Endothelial cell of umbilical vein (primary cell): ENCODE measurements around the gene NEU2. TPM values are rescaled to one million over a fixed set of nuclear protein-coding genes. Genes with fewer than 3 reads are reported as not detected.

Experiments
- BruUV-seq: library from RNA; stranded (reverse); fragments of 400-500 nt; replicated peaks from 2 replicates; lab custom pipeline; 2021; lab: Mats Ljungman, UMichigan
- CTCF ChIA-PET: fragments of 300-600, 350-600 bp; sonication (Branson Sonifier 250); formaldehyde crosslinking; loops from one replicate; lab custom pipeline; 2021; ENCODE audit warnings: antibody characterized with exemption, inconsistent platforms; lab: Charles Lee
- POLR2A ChIA-PET: fragments of 300-600, 350-600 bp; sonication (Branson Sonifier 250); formaldehyde crosslinking; loops from one replicate; lab custom pipeline; 2021; ENCODE audit warnings: antibody characterized with exemption, inconsistent platforms; lab: Charles Lee
- DNase-seq: peaks from one replicate; pipeline ENCODE4 v3.0.0-alpha.2; 2011; ENCODE audit warnings: low read depth, low spot score
- FAIRE-seq: peaks from 2 replicates; lab custom pipeline; 2011; peaks lifted over from hg19 to GRCh38; lab: Jason Lieb, UNC
- H2AFZ ChIP-seq: 2 replicates; pipeline ENCODE4 v1.6.0; 2012; ENCODE audit warnings: low read depth, low read length, control low read depth, inconsistent platforms
- H3K27ac ChIP-seq: 2 replicates; pipeline ENCODE4 v1.5.1; 2011; ENCODE audit warnings: low read depth, mild to moderate bottlenecking, control low read depth, low read length, moderate library complexity; ENCODE audit not compliant: insufficient read depth
- H3K27me3 ChIP-seq, 2 experiments: 2 replicates each; pipeline versions ENCODE4 v1.6.0 to v1.6.1; 2011; ENCODE audit warnings: low read length in 2 of 2, mixed read lengths in 1 of 2; ENCODE audit not compliant: control insufficient read depth in 2 of 2, insufficient read depth in 2 of 2
- H3K36me3 ChIP-seq, 2 experiments: 2 replicates in 1 of 2; 3 replicates in 1 of 2; pipeline ENCODE4 v1.5.1; 2011; ENCODE audit warnings: low read length in 2 of 2, mild to moderate bottlenecking in 1 of 2, moderate library complexity in 1 of 2; ENCODE audit not compliant: control insufficient read depth in 2 of 2, insufficient read depth in 2 of 2; ENCODE audit errors: extremely low read depth in 1 of 2
- H3K4me1 ChIP-seq: 3 replicates; pipeline ENCODE4 v1.5.1; 2011; ENCODE audit warnings: mild to moderate bottlenecking, low read length; ENCODE audit not compliant: control insufficient read depth, insufficient read depth; ENCODE audit errors: extremely low read depth
- H3K4me2 ChIP-seq: 2 replicates; pipeline ENCODE4 v1.6.1; 2011; ENCODE audit warnings: low read length, control low read depth, mixed read lengths; ENCODE audit not compliant: insufficient read depth
- H3K4me3 ChIP-seq, 3 experiments: fragments of 200-600 bp in 1 of 3; sonication (generic), shearing (Covaris generic) in 1 of 3; replicated peaks in 1 of 3; 2 replicates each; pipeline ENCODE4 v1.5.1; 2011 to 2016; ENCODE audit warnings: control low read depth in 3 of 3, low read length in 3 of 3, mild to moderate bottlenecking in 2 of 3, inconsistent platforms in 1 of 3, low read depth in 1 of 3, moderate library complexity in 1 of 3; ENCODE audit not compliant: insufficient read depth in 1 of 3
- H3K79me2 ChIP-seq: 2 replicates; pipeline ENCODE4 v1.6.0; 2012; ENCODE audit warnings: low read length, inconsistent platforms; ENCODE audit not compliant: control insufficient read depth, insufficient read depth
- H3K9ac ChIP-seq: replicated peaks from 2 replicates; pipeline ENCODE3; 2011; ENCODE audit warnings: low read length, control low read depth; ENCODE audit not compliant: insufficient read depth; ENCODE audit errors: extremely low read depth
- H3K9me1 ChIP-seq: replicated peaks from 3 replicates; pipeline ENCODE4 v1.6.0; 2011; ENCODE audit warnings: mild to moderate bottlenecking, low read length; ENCODE audit not compliant: control insufficient read depth, insufficient read depth; ENCODE audit errors: extremely low read depth
- H3K9me3 ChIP-seq: replicated peaks from 2 replicates; pipeline ENCODE4 v1.5.1; 2012; ENCODE audit warnings: low read length, inconsistent platforms; ENCODE audit not compliant: control insufficient read depth, insufficient read depth
- H4K20me1 ChIP-seq: replicated peaks from 2 replicates; pipeline ENCODE3; 2011; ENCODE audit warnings: mild to moderate bottlenecking, low read length; ENCODE audit not compliant: control insufficient read depth, insufficient read depth; ENCODE audit errors: extremely low read depth
- CTCF ChIP-seq, 2 donors: IDR thresholded peaks; 1 replicate in 1 of 2; 2 replicates in 1 of 2; pipeline ENCODE4 v1.5.1; 2011; ENCODE audit warnings: low read length in 2 of 2, mild to moderate bottlenecking in 2 of 2, moderate library complexity in 2 of 2, control low read depth in 1 of 2, inconsistent platforms in 1 of 2, low read depth in 1 of 2; ENCODE audit not compliant: insufficient read depth in 1 of 2; ENCODE audit errors: extremely low read depth in 1 of 2
- EZH2 ChIP-seq: IDR thresholded peaks from 2 replicates; pipeline ENCODE4 v1.6.1; 2012; ENCODE audit warnings: borderline replicate concordance, low read depth, mild to moderate bottlenecking, moderate library complexity, low read length, inconsistent platforms; ENCODE audit not compliant: severe bottlenecking
- FOS ChIP-seq: IDR thresholded peaks from 2 replicates; pipeline ENCODE4 v1.6.1; 2011; ENCODE audit warnings: mild to moderate bottlenecking, low read length, moderate library complexity, borderline replicate concordance; ENCODE audit not compliant: insufficient read depth
- GATA2 ChIP-seq: IDR thresholded peaks from 2 replicates; pipeline ENCODE4 v1.7.0; 2011; ENCODE audit warnings: low read depth, mild to moderate bottlenecking, moderate library complexity, mixed read lengths, low read length; ENCODE audit not compliant: insufficient read length, insufficient read depth
- JUN ChIP-seq: IDR thresholded peaks from 2 replicates; pipeline ENCODE4 v1.6.1; 2011; ENCODE audit warnings: borderline replicate concordance, low read depth; ENCODE audit not compliant: insufficient read length, insufficient read depth
- MAX ChIP-seq: IDR thresholded peaks from 2 replicates; pipeline ENCODE4 v1.6.1; 2011; ENCODE audit not compliant: insufficient read depth, insufficient read length
- MYC ChIP-seq: IDR thresholded peaks from one replicate; pipeline ENCODE4 v1.6.1; 2011; ENCODE audit warnings: mild to moderate bottlenecking, low read depth, low read length
- POLR2A ChIP-seq: IDR thresholded peaks from 2 replicates; pipeline ENCODE4 v1.6.1; 2012; ENCODE audit warnings: low read depth, mild to moderate bottlenecking, control low read depth, low read length
- POLR2AphosphoS5 ChIP-seq: IDR thresholded peaks from 2 replicates; pipeline ENCODE4 v1.6.1; 2012; ENCODE audit warnings: low read depth, mild to moderate bottlenecking, control low read depth, low read length, moderate library complexity; ENCODE audit not compliant: insufficient read depth
- dilution Hi-C: fragments of 300-500 bp; cut with MboI; formaldehyde crosslinking; loops from one replicate; pipeline ENCODE4 v1.15.0; 2019; ENCODE audit warnings: low sequenced_read_pairs; ENCODE audit not compliant: extremely low pct_ligation_motif_present
- intact Hi-C: fragments of 100-400 bp; cut with micrococcal nuclease; formaldehyde crosslinking; loops from one replicate; pipeline ENCODE4 v1.10.0; 2022
- polyA plus RNA-seq, 4 experiments: library from polyadenylated mRNA; depleted of rRNA in 3 of 4; stranded (reverse) in 3 of 4; unstranded in 1 of 4; fragments of >200 nt; gene quantifications; 2 replicates each; pipeline versions ENCODE4 v1.2.1 to v1.2.3, GENCODE V29; 2011 to 2012; ENCODE audit warnings: missing spikeins in 1 of 4
- total RNA-seq: library from RNA; stranded (reverse); gene quantifications from 2 replicates; pipeline ENCODE4 v1.2.3, GENCODE V29; 2021

NEU2 gene
- total and polyA plus RNA-seq, 2 donors (not counting 3 experiments of a cell fraction or from before 2014, with no cell fraction given): not detected

DNA sequence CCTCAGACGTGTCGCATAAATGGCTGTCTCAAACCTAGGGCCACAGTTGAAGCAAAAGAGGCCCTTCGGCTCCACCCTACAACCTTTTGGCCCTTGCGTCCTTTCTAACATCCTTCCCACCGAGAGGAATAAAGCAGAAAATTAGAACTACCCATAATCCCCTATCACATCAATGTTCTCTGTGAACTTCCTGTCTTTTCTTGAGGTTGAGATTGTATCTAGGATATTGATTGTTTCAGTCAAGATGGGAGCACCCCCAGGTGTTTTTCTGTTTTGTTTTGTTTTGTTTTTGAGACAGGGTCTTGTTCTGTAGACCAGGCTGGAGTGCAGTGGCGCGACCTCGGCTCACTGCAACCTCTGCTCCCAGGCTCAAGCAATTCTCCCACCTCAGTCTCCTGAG, 51.3 kb downstream of the NEU2 start:
- Histone ChIP-seq H3K4me1 (peaks cover 40% of the 10 kb centered on the region), H3K36me3 (peaks cover 0 to 23% of the 10 kb centered on the region in 2 experiments), H3K4me3 (no peak overlapping the region), H3K27ac (peak overlapping the region; percentile 94), H3K4me2 (peak overlapping the region; percentile 17), H3K9ac (peak overlapping the region; percentile 0), H3K9me1 (no peaks in the 10 kb centered on the region), H2AFZ (no peak overlapping the region), H4K20me1 (no peaks in the 10 kb centered on the region), H3K79me2 (no peaks in the 10 kb centered on the region), H3K27me3 (no peaks in the 10 kb centered on the region), H3K9me3 (no peaks in the 10 kb centered on the region)
- peak; percentile 11 for DNase-seq
- no peak for FAIRE-seq
- POLR2A ChIA-PET: no interaction called here
- dilution Hi-C loops: no loop called here
- CTCF ChIA-PET: interaction anchor here (0.9 to 4.6 kb wide), 6 partner anchors 13 to 32 kb away, joined by 3 to 30 read pairs (median 4); partner anchors contain the start of gene INPP5D
- no peak for TF ChIP-seq JUN
- no peak for TF ChIP-seq POLR2A
- TF ChIP-seq MYC: no peak
- TF ChIP-seq CTCF (IDR thresholded peaks at IDR 0.05; ENCODE audit: extremely low read depth in 1 of 2, insufficient read depth in 1 of 2, low read depth in 1 of 2, low read length in 2 of 2): no peak
- TF ChIP-seq EZH2: no peak
- no peak for TF ChIP-seq GATA2
- TF ChIP-seq POLR2AphosphoS5: no peak
- TF ChIP-seq MAX: no peak
- TF ChIP-seq FOS: no peak
- BruUV-seq: no TSS peak
- intact Hi-C loops: loop anchor here (1.0 to 10.0 kb wide), 3 partner anchors 22 to 331 kb away; partner anchors contain the start of gene ATG16L1
